G401 (cell line): ENCODE data around the gene MICALL1. TPM values are rescaled to one million over a fixed set of nuclear protein-coding genes. Genes with fewer than 3 reads are reported as not detected.
"Not testable (repeated sequence)": the region's sequence is repeated elsewhere in the genome, so short reads cannot be mapped to it uniquely, and the experiment has no call there.

Experiments
- DNase-seq: peaks from one replicate; pipeline ENCODE4 v3.0.0-alpha.2; 2015; ENCODE audit warnings: low spot score
- in situ Hi-C: cut with HindIII; loops from 2 replicates; pipeline ENCODE4 v1.10.0; 2016; ENCODE audit warnings: low sequenced_read_pairs, mixed read lengths
- total RNA-seq: library from RNA; depleted of rRNA; stranded (reverse); fragments of >200 nt; shearing (Covaris generic); gene quantifications from 2 replicates; pipeline ENCODE4 v1.2.3, GENCODE V29; 2014

MICALL1 gene
- total RNA-seq, 1 experiment from 2014 or later, result 20.4 TPM

DNA sequence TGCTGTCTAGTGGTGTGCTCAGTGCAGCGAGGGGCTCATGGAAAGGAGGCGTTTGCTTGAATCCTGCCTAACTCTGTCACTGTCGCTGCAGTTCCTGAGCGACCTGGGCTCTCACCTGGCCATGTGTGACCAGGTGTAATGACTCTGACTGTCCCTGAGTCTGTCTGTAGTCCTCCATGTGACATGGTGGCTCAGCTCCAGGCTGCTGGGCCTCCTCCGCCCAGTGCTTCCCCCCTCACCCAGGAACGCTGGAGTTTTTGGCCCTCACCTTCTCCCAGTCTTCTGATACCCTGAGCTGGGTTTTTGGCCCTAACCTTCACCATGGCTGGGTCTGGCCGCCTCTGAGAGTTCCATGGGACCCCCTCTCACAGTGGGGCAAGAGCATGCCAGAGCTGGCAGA is 20.3 kb downstream of the MICALL1 start:
- in situ Hi-C loops, result no loop called here
- no peak for DNase-seq

DNA sequence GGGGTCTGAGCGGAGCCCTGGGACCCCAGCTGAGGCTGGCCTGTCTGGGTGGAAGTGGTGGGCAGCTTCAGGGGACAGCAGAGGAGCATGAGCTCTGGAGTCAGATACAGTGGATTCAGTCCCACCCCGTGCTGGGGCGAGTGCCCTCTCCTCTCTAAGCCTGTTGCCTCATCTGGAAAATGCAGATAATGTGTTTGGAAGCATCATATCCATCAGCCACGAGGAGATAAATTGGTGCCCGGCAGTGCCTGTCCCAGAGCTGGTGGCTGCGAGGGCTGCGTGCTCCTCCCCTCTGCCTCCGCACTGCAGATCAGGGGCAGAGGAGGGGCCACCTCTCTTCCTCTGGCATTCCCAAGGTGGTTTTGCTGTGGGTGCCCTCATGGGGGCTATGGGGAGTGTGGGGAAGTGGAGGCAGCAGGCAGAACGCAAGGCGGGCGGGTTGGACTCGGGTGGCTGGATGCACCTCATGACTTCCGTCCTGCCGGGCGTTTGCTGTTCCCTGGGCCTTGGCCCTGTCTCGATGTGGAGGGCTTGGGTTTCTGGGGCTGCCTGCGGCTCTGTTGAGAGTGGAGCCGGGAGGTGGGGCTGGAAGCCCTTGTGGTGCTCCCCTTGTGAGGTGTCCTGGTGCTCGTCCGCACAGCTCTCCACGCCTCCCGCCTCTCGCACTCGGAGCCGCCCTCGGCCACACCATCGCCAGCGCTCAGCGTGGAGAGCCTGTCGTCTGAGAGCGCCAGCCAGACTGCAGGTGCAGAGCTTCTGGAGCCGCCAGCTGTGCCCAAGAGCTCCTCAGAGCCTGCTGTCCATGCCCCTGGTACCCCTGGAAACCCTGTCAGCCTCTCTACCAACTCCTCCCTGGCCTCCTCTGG is 20.9 kb downstream of the MICALL1 start:
- in situ Hi-C loops, result no loop called here
- no peak for DNase-seq

DNA sequence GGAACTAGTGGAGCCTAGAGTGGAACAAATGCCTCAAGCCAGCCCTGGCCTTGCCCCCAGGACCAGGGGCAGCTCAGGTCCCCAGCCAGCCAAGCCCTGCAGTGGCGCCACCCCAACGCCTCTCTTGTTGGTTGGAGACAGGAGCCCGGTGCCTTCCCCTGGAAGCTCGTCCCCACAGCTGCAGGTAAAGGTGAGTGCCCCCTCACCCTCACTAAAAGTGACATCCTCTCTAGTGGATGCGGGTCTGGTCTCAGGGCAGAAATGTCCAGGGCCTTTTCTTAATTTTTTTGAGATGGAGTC is 21.5 kb downstream of the MICALL1 start:
- DNase-seq, result no peak
- in situ Hi-C loops, result no loop called here

DNA sequence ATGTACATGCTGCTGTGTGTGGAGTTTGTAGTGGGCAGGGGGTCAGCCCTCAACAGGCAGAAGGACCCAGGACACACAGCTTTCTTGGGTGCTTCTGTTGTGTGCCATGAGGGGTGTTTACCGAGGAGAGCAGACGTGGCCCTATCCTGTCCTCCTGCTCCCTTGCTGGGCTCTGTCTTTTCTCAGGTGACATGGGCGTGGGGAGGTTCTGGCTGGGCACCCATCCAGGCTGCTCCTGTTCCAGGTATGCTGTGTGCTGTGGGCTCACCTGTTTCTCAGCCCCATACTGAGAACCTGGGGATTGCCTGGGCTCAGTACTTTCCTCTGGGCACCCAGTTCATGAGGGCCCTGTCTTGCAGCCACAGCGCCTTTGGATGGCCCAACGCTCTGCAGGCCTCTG is 23.3 kb downstream of the MICALL1 start:
- no peak for DNase-seq
- in situ Hi-C loops, result no loop called here

DNA sequence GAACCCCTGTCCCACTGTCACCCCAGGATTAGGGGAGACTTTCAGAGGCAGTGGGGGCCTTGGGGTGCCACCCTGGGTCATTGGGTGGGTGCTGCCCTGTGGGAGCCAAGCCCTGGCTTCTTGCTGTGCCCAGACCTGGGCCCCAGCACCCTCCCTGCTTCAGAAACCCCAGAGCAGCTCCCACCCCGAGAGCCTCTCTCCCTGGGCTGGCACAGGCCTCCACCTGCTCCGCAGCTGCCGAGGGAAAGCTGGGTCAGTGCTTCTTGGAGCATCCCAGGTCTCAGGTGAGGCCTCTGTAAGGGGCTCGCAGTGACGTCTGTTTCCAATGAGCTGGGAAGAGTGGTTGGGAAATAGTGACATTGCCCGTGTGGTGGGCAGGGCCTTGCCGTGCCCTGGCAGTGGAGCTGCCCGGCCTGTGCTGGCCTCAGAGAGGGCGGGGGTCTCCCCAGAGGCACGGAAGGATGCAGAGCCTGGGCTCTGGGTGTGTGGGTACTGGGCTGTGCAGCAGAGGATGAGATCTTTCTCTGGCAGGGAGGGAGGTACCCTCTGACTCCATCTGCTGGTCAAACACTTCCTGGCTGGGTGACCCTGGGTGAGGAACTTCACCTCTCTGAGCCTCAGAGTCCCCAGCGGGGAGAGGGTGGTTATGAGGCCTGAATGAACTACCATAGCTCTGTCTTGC is 24.3 kb downstream of the MICALL1 start:
- peak; percentile 35 for DNase-seq
- in situ Hi-C loops, result no loop called here

DNA sequence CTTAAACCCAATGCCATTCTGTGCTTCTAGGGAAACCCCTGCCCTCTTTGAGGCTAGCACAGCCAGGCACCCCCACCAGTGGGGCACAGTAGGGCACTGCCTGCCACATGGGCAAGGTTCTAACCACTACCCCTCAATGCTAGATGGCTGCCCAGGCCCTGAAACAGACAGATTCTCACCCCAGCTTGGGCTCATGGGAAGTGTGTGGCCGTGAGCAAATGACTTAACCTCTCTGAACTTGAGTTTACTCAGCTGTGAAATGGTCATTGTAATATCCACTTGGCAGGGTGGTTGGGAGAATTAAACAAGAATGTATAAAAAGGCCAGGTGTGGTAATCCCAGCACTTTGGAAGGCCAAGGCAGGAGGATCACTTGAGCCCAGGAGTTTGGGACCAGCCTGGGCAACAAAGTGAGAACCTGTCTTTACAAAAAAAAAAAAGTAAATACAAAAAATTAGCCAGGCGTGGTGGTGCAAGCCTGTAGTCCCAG is 24.9 kb downstream of the MICALL1 start:
- in situ Hi-C loops, result no loop called here
- DNase-seq, result no peak

DNA sequence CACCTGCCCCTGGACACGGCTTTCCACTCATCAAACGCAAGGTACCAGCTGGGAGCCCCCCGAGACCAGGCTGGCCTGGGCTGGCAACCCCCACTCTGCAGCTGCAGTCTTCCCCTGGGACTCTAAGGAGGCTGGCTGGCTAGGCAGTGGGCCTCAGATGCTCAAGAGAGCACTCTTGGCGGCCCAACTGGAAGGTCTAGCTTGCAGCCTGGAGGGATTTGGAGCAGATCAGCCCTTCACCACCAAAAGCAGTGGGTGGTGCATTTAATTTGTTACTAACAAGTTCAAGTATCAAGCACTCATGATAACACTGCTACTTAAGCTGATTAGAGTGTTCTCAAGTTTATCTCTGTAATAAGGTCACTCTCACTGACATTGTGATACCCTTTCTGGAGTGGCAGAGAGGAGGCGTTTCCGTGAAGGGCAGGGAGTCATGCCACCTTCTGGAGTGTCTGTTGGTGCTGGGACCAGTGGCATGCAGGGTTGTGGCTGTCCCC is 25.8 kb downstream of the MICALL1 start:
- in situ Hi-C loops, result no loop called here
- DNase-seq, result no peak

DNA sequence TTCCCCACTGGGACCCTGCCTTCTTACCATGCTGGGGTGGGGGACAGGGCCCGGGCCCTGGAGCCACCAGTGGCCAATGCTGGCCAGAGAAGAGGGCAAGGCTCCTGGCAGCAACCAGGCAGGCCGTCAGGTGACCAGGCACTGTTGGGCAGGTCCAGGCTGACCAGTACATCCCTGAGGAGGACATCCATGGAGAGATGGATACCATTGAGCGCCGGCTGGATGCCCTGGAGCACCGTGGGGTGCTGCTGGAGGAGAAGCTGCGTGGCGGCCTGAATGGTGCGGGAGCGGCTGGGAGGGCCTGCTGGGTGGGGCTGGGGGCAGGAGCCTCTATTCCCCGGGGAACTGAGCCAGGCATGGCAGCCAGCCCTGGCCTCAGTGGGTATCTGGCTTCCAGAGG is 26.3 kb downstream of the MICALL1 start:
- in situ Hi-C loops, result no loop called here
- no peak for DNase-seq

DNA sequence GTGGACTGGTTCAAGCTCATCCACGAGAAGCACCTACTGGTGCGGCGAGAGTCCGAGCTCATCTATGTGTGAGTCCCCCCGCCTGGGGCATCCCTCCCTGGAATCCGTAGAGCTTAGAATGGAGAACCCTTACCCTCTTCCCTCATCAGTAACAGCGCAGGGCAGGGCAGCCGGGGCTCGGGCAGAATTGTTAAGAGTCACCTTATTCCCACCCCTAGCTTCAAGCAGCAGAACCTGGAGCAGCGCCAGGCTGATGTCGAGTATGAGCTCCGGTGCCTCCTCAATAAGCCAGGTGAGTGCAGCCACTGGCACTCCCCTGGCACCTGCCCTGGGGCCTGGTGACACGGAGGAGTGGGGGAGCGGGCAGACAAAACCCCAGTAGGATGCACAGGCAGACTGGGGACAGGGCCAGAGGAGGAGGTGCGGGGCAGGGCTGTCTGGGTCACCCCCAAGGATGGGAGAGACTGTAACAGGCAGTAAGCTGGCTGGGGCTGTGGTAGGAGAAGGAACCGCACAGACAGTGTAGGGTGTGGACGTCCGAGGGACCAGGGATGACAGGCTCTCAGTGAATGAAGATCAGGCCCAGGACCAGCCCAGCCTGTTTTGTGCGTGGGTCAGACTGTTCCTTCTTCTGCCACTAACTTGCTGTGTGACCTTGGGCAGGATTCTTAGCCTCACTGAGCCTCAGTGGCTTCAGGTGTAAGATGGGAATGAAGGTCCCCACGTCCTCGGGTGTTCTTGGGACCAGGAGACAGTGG is 26.9 kb downstream of the MICALL1 start:
- in situ Hi-C loops, result no loop called here

DNA sequence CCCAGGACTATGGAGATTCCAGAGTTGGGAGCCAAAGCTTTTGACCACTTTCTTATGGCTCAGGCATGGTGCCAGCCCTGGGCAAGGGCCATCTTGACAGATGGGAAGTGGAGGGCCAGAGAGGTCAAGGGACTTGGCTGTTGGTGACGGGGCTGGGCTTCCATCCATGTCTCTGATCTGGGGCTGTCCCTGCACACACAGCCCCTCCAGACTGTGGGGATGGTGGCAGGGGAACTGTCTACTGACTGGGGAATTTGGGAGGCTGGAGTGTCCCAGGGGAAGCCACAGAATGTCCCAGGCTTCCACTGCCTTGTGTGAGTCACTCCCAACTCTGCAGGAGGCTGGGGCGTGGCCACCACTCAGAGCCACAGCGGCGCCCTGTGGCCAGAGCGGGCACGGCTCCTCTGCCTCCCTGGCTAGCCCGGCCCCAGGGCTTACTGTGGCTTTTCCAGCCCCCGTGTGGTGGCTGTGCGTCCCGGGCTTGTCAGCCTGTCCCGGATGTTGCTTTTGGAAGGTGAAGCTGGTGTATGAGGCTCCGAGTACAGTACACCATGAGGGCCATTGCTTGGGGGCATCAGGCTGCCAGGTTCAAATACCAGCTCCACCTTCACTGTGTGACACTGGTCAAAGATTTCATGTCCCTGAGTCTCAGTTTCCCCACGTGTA is 27.7 kb downstream of the MICALL1 start:
- in situ Hi-C loops, result no loop called here
- DNase-seq, result peak; percentile 80

More for the DNA sequence above, 26.9 kb downstream of the MICALL1 start:
- peak; percentile 28 for DNase-seq

DNA sequence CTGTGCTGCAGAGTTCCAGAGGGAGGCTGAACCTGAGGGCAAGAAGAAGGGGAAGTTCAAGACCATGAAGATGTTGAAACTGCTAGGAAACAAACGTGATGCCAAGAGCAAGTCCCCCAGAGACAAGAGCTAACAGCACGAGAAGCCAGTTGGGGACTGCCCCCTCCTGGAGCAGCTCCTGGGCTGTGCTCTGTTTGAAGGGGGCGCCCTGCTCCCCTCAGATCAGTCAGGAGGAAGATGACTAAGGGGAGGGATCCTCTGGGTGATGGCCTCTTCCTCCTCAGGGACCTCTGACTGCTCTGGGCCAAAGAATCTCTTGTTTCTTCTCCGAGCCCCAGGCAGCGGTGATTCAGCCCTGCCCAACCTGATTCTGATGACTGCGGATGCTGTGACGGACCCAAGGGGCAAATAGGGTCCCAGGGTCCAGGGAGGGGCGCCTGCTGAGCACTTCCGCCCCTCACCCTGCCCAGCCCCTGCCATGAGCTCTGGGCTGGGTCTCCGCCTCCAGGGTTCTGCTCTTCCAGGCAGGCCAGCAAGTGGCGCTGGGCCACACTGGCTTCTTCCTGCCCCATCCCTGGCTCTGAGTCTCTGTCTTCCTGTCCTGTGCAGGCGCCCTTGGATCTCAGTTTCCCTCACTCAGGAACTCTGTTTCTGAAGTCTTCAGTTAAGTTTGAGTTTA is 34.7 kb downstream of the MICALL1 start:
- in situ Hi-C loops, result no loop called here
- DNase-seq, result no peak

DNA sequence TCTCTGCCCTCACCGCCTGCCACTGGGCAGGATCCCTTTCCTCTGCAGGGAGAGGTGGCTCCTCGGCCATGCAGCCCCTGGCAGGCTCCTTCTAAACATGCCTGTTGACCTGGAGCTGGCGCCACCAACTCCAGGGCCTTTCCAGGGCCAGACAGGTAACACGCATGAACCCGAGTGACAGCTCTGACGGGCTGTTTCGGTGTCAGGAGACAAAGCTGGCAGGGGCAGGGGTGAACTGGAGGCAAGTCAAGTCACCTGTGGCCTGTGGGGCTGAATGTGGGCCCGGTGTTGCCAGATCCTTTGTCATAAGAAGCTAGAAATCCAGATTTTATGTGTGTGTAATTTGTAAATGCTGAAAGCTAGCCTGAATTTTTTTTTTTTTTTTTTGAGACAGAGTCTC is 36.0 kb downstream of the MICALL1 start:
- no peak for DNase-seq
- in situ Hi-C loops, result no loop called here

DNA sequence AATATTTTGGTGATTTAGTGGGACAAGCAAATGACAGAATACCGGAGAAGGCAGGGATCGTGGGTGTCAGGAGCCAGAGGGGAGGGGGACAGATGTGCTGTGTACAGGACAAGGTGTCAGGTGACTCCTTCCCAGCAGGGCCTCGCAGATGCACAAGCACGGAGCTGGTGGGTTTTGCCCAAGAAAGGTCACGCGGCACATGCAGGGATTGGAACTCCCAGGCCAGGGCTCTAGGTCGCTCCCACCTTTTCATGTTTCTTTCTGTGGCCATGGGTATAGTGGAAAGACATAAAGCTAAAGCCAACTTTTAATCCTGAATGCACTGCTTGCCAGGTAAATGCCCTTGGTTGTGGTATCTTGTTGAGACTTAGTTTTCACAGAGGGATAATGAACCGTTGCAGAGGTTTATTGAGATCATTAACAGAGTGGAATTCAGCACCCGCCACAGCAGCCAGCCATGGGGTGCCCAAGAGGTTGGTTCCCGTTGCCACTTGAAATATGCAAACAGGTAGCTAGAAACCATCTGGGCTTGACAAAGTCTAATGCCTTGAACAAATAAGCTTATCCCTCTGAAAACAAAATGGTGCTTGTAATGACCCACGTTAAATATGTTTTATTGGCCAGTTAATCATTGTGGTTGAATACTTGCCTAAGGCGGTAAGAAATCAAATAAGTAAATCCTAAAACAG is 37.2 kb downstream of the MICALL1 start:
- in situ Hi-C loops, result no loop called here
- no peak for DNase-seq

DNA sequence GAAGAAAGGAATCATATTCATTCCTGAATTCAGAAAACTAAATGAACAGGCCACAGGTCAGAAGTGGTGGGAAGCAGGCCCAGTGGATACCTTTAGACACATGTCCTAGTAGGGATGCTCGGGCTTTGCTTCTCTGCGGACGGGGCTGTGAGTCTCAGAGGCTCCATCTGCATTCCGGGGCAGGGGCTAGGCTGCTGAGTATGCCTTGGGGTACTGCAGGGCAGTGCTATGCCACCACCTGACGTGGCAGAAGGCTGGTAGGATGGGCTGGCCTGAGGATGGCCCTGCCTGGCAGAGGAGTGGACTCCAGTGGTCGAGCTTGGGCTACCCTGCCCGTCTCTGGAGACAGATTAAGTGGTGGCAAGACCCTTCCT is 37.7 kb downstream of the MICALL1 start:
- no peak for DNase-seq
- in situ Hi-C loops, result no loop called here

DNA sequence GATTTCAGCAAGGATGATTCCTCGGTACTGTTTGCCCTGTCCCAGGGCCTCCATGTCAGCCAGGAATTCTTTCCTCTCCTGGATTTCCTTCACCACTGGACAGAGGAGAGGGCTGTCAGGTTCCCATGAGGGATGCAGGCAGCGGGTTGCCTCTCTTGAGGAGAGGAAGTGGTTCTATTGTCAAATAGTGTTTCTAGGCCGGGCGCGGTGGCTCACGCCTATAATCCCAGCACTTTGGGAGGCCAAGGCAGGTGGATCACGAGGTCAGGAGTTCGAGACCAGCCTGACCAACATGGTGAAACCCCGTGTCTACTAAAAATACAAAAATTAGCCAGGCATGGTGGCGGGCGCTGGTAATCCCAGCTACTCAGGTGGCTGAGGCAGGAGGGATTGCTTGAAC is 38.3 kb downstream of the MICALL1 start:
- in situ Hi-C loops, DNase-seq: not testable (repeated sequence)

DNA sequence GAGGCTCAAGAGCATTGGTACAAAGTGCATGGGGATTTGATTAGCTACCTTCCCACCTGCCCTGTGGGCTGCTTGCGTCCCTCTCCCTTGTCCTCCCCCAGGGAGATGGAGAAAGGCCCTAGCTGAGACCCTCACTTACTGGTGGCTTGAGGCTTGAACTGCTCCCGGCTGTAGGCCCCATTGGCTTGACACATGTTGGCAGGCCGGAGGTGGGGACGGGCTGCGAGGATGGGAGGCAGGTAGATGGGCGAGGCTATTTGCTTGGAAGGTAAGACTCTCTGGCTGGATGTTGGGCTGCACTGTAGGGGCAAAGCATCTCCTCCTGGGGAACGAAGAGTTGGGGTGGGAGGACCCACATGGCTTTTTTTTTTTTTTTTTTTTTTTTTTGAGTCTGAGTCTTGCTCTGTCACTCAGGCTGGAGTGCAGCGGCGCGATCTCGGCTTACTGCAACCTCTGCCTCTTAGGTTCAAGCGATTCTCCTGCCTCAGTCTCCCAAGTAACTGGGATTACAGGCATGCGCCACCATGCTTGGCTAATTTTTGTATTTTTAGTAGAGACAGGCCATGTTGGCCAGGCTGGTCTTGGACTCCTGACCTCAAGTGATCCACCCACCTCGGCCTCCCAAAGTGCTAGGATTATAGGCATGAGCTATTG is 41.2 kb downstream of the MICALL1 start:
- DNase-seq, in situ Hi-C loops: not testable (repeated sequence)

DNA sequence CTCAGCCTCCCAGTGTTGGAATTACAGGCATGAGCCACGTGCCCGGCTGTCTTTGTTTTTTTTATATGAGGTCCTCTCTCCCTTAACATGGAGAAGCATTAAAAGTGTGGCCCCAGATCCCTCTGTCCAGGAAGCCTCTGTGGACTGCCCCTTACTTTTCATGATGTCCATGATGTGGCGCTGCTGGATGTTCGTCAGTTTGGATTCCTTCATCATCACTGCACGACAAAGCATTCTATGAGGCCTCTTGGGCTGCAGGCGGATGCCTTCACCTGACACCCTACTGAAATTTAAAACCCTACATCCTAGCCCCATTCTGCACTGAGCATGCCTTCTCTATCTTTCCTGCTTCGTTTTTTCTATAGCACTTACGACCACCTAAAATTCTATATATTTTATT is 45.2 kb downstream of the MICALL1 start:
- in situ Hi-C loops, result loop anchor here (25.0 kb wide), 1 partner anchor 89 kb away; no protein-coding TSS in a partner anchor
- DNase-seq, result peak; percentile 19

DNA sequence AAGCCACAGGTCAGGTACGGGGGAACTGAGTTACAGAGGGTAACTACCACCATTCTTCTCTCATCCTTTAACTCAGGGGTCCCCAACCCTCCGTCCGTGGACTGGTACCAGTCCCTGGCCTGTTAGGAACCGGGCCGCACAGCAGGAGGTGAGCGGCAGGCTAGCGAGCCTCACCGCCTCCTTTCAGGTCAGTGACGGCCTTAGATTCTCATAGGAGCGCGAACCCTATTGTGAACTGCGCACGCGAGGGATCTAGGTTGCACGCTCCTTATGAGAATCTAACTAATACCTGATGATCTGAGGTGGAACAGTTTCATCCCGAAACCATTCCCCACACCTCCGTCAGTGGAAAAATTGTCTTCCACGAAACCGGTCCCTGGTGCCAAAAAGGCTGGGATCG is 46.5 kb downstream of the MICALL1 start:
- in situ Hi-C loops, result loop anchor here (25.0 kb wide), 1 partner anchor 90 kb away; no protein-coding TSS in a partner anchor
- peak; percentile 31 for DNase-seq
